Melanocyte of skin (primary cell): ENCODE results near the gene PRSS16. TPM values are rescaled to one million over a fixed set of nuclear protein-coding genes. Genes with fewer than 3 reads are reported as not detected.

Experiments used
- total RNA-seq, 2 donors: library from RNA; depleted of rRNA; stranded (reverse); fragments of >200 nt; gene quantifications; 2 replicates each; pipeline ENCODE4 v1.2.3, GENCODE V29; 2012

PRSS16 gene
- total RNA-seq: under 1 TPM in 1 of 2 donors, not detected in 1; under 0.01 TPM

GRCh38 chr6:27247133-27247836, at the start of gene PRSS16:
Gene PRSS16, plus strand, starts transcription at chr6:27247701. Its CDS starts 37 bp downstream, at chr6:27247738.

Other genes starting within 250 kb of the PRSS16 start
- gene POM121L2, start 64.6 kb downstream of the PRSS16 start, total RNA-seq: not detected
- 1 to 10 TPM in 1 of 2 donors, under 1 TPM in 1; 1.00 to 1.7 TPM for gene ZNF391, start 141.1 kb downstream of the PRSS16 start, total RNA-seq
- 1 to 10 TPM; 5.5 to 7.0 TPM for gene ZNF184, start 225.4 kb downstream of the PRSS16 start, total RNA-seq